ENCODE measurements around the gene SF3B2. TPM values are rescaled to one million over a fixed set of nuclear protein-coding genes. Genes with fewer than 3 reads are reported as not detected.
"Not testable (repeated sequence)": the region's sequence is repeated elsewhere in the genome, so short reads cannot be mapped to it uniquely, and the experiment has no call there.

SF3B2 gene
- total and polyA plus RNA-seq, 9 donors, result 96.9 to 168 (median 137) TPM

DNA sequence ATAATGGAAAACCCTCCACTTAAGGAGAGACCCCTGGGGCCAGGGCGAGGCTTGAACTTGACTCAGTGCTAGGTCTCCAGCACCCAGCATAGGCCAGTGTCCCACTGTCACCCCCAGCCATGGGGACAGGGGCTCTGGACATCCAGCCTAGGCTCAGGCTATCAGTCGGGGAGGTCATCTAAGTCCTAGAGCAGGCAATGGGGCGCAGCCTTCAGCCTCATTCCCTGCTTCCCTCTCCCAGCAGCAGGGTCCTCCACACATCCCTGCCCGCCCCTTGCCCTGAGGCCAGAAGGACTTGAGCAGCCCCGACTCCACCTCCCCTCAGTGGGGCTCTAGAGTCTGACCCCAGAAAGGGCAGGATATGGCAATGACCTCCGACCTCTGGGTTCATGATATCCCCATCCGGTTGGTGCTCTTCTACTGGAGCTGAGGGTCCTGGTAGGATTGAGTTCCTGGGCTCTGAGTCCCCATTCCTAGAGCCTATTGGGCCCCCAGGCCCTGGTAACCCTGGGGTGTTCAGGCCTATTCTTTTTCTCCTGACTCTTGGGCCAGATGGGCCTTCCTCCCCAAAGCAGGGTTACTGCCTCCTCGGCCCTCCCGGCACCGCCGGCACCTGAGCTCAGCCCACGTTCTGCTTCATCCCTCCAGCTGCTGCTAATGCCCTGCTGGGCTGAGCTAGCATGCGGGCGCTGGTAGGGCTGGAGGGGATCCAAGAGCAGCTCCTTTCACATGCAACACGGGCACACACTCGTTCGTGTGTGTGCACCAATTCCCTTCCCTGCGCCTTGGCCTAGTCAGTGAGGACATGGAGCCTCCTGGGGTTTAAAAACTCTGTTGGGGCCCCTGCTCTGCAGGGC lies 36.0 kb upstream of the SF3B2 start:
- 72% methylated on average over 14 of the region's 18 CpGs for WGBS (ENCODE audit: insufficient coverage)
- peaks cover 12% of the 10 kb centered on the region for H3K4me1 ChIP-seq (ENCODE audit: control insufficient read depth, insufficient read depth, low read length)
- no peak for DNase-seq
- no peaks in the 10 kb centered on the region for H3K9me3 ChIP-seq (replicated peaks; ENCODE audit: control insufficient read depth, low read depth, low read length)
- no peaks in the 10 kb centered on the region for H3K36me3 ChIP-seq (ENCODE audit: control insufficient read depth, insufficient read depth, low read length)
- H3K27me3 ChIP-seq (ENCODE audit: control insufficient read depth, insufficient read depth, low read length), result peaks cover 27% of the 10 kb centered on the region
- no peak overlapping the region for H3K4me3 ChIP-seq (ENCODE audit: low read length)
- H3K27ac ChIP-seq (ENCODE audit: low read length), result no peak overlapping the region

DNA sequence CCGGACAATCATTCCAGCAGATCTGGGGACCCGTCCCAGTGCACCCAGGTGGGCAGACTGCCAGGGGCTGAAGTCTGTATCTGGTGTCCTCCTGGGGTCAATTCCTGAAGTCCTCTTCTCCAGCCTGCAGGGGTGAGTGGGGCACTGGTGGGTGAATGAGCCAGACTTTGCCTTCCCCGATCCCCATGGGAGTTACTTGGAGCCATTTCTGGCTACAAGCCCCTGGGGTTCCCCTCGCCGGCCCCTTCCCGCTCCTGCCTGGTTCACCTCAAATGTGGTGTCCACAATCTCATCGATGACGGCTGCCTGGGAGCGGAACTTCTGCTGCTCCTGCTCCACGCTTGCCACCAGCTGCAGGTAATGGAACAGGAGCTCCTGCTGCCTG lies 35.4 kb upstream of the SF3B2 start:
- H3K27me3 ChIP-seq (ENCODE audit: control insufficient read depth, insufficient read depth, low read length), result peaks cover 21% of the 10 kb centered on the region
- no peaks in the 10 kb centered on the region for H3K9me3 ChIP-seq (replicated peaks; ENCODE audit: control insufficient read depth, low read depth, low read length)
- no peak for DNase-seq
- no peak overlapping the region for H3K27ac ChIP-seq (ENCODE audit: low read length)
- H3K36me3 ChIP-seq (ENCODE audit: control insufficient read depth, insufficient read depth, low read length), result no peaks in the 10 kb centered on the region
- peaks cover 12% of the 10 kb centered on the region for H3K4me1 ChIP-seq (ENCODE audit: control insufficient read depth, insufficient read depth, low read length)
- no peak overlapping the region for H3K4me3 ChIP-seq (ENCODE audit: low read length)
- WGBS (ENCODE audit: insufficient coverage), result 85% methylated on average over 9 of the region's 10 CpGs

DNA sequence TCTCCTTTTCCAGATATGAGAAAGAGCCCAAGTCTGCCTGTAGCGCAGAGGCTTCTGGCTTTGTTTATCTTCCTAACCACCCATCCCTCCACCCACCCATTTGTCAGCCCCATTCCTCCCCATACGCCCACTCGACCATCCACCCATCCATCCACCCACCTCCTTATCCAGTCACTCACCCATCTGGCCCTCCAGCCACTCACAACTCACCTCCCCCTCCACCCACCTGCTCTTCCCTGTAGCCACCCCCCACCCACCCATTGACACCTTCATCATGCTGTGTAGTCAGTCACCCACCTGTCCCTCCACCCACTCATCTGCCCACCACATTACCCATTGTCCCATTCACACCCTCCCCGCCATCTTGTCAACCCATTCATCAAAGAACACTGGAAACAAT lies 34.8 kb upstream of the SF3B2 start:
- Histone ChIP-seq H3K4me1 (ENCODE audit: control insufficient read depth, insufficient read depth, low read length) (peaks cover 13% of the 10 kb centered on the region), H3K27me3 (ENCODE audit: control insufficient read depth, insufficient read depth, low read length) (peaks cover 18% of the 10 kb centered on the region), H3K4me3 (ENCODE audit: low read length) (no peak overlapping the region), H3K27ac (ENCODE audit: low read length) (no peak overlapping the region), H3K9me3 (replicated peaks; ENCODE audit: control insufficient read depth, low read depth, low read length) (no peaks in the 10 kb centered on the region), H3K36me3 (ENCODE audit: control insufficient read depth, insufficient read depth, low read length) (no peaks in the 10 kb centered on the region)
- no peak for DNase-seq
- WGBS (ENCODE audit: insufficient coverage), result 86% methylated on average over 3 of the region's 4 CpGs

DNA sequence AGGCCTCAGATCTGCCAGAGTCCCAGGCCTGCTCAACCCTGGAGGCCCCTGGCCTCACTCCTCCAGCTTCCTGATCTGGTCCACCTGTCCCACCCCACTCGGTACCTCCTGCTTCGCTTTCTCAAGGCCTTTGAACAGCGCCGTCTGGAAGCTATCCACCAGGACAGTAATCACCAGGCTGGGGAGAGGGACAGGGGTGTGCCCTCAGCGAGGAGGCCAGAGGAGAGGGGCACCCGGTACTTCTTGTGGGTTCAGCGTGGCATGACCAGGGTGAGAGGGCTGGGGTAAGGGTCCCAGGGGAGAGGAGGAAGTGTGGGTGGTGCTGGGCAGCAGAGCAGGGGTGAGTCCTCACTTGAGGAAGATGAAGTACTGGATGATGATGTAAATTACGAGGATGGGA lies 32.0 kb upstream of the SF3B2 start:
- WGBS (ENCODE audit: insufficient coverage), result 63% methylated on average over 5 of the region's 8 CpGs
- H3K36me3 ChIP-seq (ENCODE audit: control insufficient read depth, insufficient read depth, low read length), result no peaks in the 10 kb centered on the region
- H3K27ac ChIP-seq (ENCODE audit: low read length), result no peak overlapping the region
- H3K27me3 ChIP-seq (ENCODE audit: control insufficient read depth, insufficient read depth, low read length), result peaks cover 12% of the 10 kb centered on the region
- no peaks in the 10 kb centered on the region for H3K9me3 ChIP-seq (replicated peaks; ENCODE audit: control insufficient read depth, low read depth, low read length)
- DNase-seq, result no peak
- no peak overlapping the region for H3K4me3 ChIP-seq (ENCODE audit: low read length)
- H3K4me1 ChIP-seq (ENCODE audit: control insufficient read depth, insufficient read depth, low read length), result peaks cover 17% of the 10 kb centered on the region

DNA sequence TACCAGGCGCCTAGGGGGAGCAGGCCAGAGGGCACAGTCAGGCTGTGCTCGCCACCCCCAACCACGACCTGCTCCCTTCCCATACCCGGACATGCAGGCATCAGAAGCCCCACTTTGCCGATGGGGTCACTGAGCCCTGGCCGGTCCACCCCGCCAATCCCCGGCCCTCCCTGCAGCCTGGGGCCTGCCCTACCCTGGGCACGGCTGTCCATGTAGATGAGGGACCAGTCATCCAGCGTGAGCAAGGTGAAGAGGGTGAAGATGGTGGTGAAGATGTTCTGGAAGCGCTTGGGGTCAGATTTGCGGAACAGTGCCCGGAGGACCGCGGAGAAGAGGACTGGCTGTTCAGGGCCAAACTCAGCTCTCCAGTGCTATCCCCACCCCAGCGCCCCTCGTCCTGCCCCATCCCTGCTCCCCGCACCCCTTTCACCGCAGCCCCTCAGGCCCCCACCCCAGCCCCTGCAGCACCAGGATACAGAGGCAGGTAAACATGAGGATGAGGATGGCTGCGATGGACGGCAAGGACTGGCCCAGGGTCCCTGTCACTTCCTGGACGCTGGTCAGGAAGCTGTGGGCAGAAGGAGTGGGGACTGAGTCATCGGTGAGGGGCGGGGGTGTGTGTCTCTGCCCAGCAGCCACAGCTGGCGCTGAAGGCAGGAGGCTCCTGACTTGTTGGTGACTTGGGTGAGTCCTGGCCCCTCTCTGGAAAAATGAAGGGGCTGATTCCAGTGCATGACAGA lies 31.4 kb upstream of the SF3B2 start:
- H3K4me3 ChIP-seq (ENCODE audit: low read length), result no peak overlapping the region
- no peak overlapping the region for H3K27ac ChIP-seq (ENCODE audit: low read length)
- 79% methylated on average over 15 of the region's 25 CpGs for WGBS (ENCODE audit: insufficient coverage)
- H3K9me3 ChIP-seq (replicated peaks; ENCODE audit: control insufficient read depth, low read depth, low read length), result no peaks in the 10 kb centered on the region
- no peaks in the 10 kb centered on the region for H3K36me3 ChIP-seq (ENCODE audit: control insufficient read depth, insufficient read depth, low read length)
- H3K4me1 ChIP-seq (ENCODE audit: control insufficient read depth, insufficient read depth, low read length), result peaks cover 12% of the 10 kb centered on the region
- H3K27me3 ChIP-seq (ENCODE audit: control insufficient read depth, insufficient read depth, low read length), result peaks cover 12% of the 10 kb centered on the region
- DNase-seq, result no peak

DNA sequence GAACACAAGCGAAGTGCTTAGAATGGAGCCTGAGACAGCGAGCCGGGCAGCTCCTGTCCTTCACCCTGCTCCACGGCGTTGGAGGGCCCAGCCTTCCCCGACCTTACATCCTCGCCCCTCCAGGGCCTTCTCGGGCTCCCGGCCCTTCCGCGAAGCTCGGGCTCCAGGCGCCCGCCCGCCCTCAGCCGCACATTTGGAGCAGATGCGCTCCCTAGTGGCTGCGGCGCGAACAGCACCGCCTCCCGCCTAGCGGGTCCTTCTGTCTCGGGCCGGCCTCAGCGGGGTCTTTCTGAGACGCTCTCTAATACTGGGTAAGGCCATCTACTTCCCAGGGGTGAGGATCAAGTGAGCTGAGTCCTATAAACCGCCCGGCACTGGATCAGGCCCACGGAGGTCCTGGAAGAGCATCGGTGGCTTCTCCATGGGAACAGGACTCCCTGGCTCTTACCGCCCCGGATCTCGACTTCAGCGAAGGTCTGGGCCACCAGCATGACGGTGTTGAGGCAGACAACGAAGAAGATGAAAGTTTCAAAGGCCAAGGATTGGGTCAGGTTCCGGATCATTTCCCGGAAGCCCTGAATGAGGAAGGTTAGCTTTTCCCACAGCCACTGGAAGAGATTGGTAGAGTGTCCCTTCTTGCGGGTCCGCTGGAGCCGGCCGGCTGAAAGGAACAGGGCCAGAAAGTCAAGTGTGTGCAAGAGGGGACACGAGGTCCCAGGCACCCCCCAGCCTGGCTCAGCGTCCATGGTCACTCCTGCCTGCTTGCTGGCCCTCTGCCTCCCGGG lies 29.6 kb upstream of the SF3B2 start:
- WGBS (ENCODE audit: insufficient coverage), result 25% methylated on average over 46 of the region's 46 CpGs
- peaks cover 7% of the 10 kb centered on the region for H3K4me1 ChIP-seq (ENCODE audit: control insufficient read depth, insufficient read depth, low read length)
- H3K9me3 ChIP-seq (replicated peaks; ENCODE audit: control insufficient read depth, low read depth, low read length), result no peaks in the 10 kb centered on the region
- DNase-seq, result peak; percentile 55
- no peak overlapping the region for H3K27ac ChIP-seq (ENCODE audit: low read length)
- peaks cover 12% of the 10 kb centered on the region for H3K27me3 ChIP-seq (ENCODE audit: control insufficient read depth, insufficient read depth, low read length)
- H3K36me3 ChIP-seq (ENCODE audit: control insufficient read depth, insufficient read depth, low read length), result no peaks in the 10 kb centered on the region
- no peak overlapping the region for H3K4me3 ChIP-seq (ENCODE audit: low read length)

DNA sequence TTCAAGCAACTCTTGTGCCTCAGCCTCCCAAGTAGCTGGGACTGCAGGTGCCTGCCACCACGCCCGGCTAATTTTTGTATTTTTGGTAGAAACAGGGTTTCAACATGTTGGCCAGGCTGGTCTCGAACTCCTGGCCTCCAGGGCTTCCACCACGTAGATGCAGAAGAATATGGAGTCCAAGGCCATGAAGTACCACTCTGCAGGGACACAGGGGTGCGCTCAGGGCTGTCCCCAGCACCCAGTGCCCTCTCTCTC lies 29.1 kb upstream of the SF3B2 start:
- H3K4me3 ChIP-seq (ENCODE audit: low read length); DNase-seq; H3K36me3 ChIP-seq (ENCODE audit: control insufficient read depth, insufficient read depth, low read length); H3K27ac ChIP-seq (ENCODE audit: low read length); H3K4me1 ChIP-seq (ENCODE audit: control insufficient read depth, insufficient read depth, low read length); H3K9me3 ChIP-seq (replicated peaks; ENCODE audit: control insufficient read depth, low read depth, low read length): not testable (repeated sequence)
- H3K27me3 ChIP-seq (ENCODE audit: control insufficient read depth, insufficient read depth, low read length), result peaks cover 12% of the 10 kb centered on the region
- WGBS (ENCODE audit: insufficient coverage), result 88% methylated on average over 4 of the region's 5 CpGs

DNA sequence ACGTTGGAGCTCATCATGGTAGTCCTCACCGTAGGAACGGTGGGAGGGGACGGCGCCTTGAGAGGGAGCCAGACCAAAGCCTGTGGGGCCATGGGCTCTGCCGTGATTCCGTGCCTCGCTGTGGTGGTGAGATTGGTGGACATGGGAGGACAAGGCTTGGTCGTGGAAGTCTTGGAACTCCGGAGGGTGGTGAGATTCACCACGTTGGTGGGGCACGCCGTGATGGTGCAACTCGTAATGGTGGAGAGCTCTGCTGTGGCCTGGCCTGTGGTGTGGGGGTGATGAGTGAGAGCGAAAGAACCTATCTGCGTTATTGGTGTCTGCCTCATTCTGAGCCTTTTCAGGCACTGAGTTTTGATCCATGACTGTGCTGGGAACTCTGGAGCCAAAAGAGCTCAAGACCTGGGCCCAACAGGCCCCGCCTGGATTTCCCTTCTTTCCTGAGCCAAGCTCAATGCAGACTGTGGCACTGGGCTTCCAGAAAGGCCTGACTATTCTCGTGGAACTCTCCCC lies 26.1 kb upstream of the SF3B2 start, which contains the start of gene CATSPER1:
TSS of gene CATSPER1 (minus strand) at position 463 of the 513 bp plus-strand sequence. CDS start at position 363, 100 bp downstream.
- Histone ChIP-seq H3K4me1 (ENCODE audit: control insufficient read depth, insufficient read depth, low read length) (peaks cover 7% of the 10 kb centered on the region), H3K27ac (ENCODE audit: low read length) (no peak within 1 kb of the TSS), H3K36me3 (ENCODE audit: control insufficient read depth, insufficient read depth, low read length) (no peaks in the 10 kb centered on the region), H3K27me3 (ENCODE audit: control insufficient read depth, insufficient read depth, low read length) (peaks cover 12% of the 10 kb centered on the region), H3K4me3 (ENCODE audit: low read length) (no peak within 1 kb of the TSS), H3K9me3 (replicated peaks; ENCODE audit: control insufficient read depth, low read depth, low read length) (no peaks in the 10 kb centered on the region)
- WGBS (ENCODE audit: insufficient coverage), result 85% methylated on average over 18 of the region's 18 CpGs
- no peak for DNase-seq

DNA sequence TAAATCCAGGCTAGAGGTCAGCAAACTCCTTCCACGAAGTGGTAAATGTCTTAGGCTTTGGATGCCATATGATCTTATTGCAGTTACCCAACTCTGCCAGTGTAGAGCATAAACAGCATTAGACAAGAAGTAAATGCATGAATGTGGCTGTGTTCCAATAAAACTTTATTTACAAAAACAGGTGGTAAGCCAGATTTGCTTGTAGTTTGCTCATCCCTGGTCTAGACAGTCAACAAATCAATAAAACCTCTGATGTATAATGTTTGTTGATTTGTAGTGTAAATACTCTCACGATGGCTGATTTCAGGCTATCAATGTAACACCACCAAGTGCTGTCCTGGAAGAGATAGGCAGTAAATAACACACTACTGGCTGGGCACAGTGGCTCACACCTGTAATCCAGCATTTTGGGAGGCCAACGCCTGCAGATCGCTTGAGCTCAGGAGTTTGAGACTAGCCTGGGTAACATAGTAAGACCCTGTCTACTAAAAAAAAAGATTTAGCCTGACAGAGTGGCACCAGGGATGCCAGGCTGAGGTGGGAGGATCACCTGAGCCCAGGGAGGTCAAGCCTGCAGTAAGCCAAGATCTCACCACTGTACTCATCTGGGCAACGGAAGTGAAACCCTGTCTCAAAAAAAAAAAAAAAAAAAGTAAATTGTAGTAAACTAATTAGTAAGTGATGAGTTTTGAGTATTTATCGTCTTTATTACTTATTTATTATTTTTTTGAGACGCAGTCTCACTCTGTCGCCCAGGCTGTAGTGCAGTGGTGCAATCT lies 19.0 kb upstream of the SF3B2 start:
- DNase-seq, result no peak
- no peaks in the 10 kb centered on the region for H3K36me3 ChIP-seq (ENCODE audit: control insufficient read depth, insufficient read depth, low read length)
- 86% methylated on average over 2 of the region's 8 CpGs for WGBS (ENCODE audit: insufficient coverage)
- H3K27me3 ChIP-seq (ENCODE audit: control insufficient read depth, insufficient read depth, low read length), result peaks cover 5% of the 10 kb centered on the region
- H3K9me3 ChIP-seq (replicated peaks; ENCODE audit: control insufficient read depth, low read depth, low read length), result no peaks in the 10 kb centered on the region
- H3K27ac ChIP-seq (ENCODE audit: low read length), result no peak overlapping the region
- no peaks in the 10 kb centered on the region for H3K4me1 ChIP-seq (ENCODE audit: control insufficient read depth, insufficient read depth, low read length)
- H3K4me3 ChIP-seq (ENCODE audit: low read length), result no peak overlapping the region
